H9 (cell line): ENCODE measurements around the gene CTIF. TPM values are rescaled to one million over a fixed set of nuclear protein-coding genes. Genes with fewer than 3 reads are reported as not detected.

Experiments used
- DNase-seq: peaks from one replicate; pipeline ENCODE4 v3.0.0-alpha.2; 2017
- H2AFZ ChIP-seq: one replicate; pipeline ENCODE4 v1.6.1; 2013; ENCODE audit warnings: mild to moderate bottlenecking, low read length, control low read depth, moderate library complexity
- H2AK5ac ChIP-seq: 2 replicates; pipeline ENCODE4 v1.6.1; 2013; ENCODE audit warnings: low read length, control low read depth, mixed read lengths; ENCODE audit not compliant: insufficient read length
- H2BK120ac ChIP-seq: one replicate; pipeline ENCODE4 v1.6.1; 2013; ENCODE audit warnings: low read depth, mild to moderate bottlenecking, low read length, control low read depth, inconsistent platforms; ENCODE audit not compliant: poor library complexity, severe bottlenecking
- H2BK12ac ChIP-seq: 2 replicates; pipeline ENCODE4 v1.6.1; 2013; ENCODE audit warnings: low read length, control low read depth, mixed read lengths, low read depth; ENCODE audit not compliant: insufficient read length
- H2BK15ac ChIP-seq: 2 replicates; pipeline ENCODE4 v1.6.1; 2013; ENCODE audit warnings: low read depth, low read length, control low read depth
- H2BK20ac ChIP-seq: one replicate; pipeline ENCODE4 v1.6.1; 2013; ENCODE audit warnings: low read depth, mild to moderate bottlenecking, low read length, control low read depth, inconsistent platforms; ENCODE audit not compliant: poor library complexity, severe bottlenecking
- H2BK5ac ChIP-seq: 2 replicates; pipeline ENCODE4 v1.6.1; 2013; ENCODE audit warnings: low read length, control low read depth, mixed read lengths; ENCODE audit not compliant: insufficient read length
- H3K14ac ChIP-seq: 2 replicates; pipeline ENCODE4 v1.6.1; 2013; ENCODE audit warnings: low read length, control low read depth; ENCODE audit not compliant: insufficient read depth
- H3K18ac ChIP-seq: 2 replicates; pipeline ENCODE4 v1.6.1; 2013; ENCODE audit warnings: low read depth, mild to moderate bottlenecking, mixed read lengths, low read length, control low read depth; ENCODE audit not compliant: insufficient read length
- H3K23ac ChIP-seq: 2 replicates; pipeline ENCODE4 v1.6.1; 2013; ENCODE audit warnings: low read length, control low read depth, mixed read lengths, low read depth; ENCODE audit not compliant: insufficient read length
- H3K23me2 ChIP-seq: 2 replicates; pipeline ENCODE4 v1.6.1; 2013; ENCODE audit warnings: low read depth, mild to moderate bottlenecking, mixed read lengths, low read length, control low read depth; ENCODE audit not compliant: insufficient read length, poor library complexity, severe bottlenecking
- H3K27ac ChIP-seq: 2 replicates; pipeline ENCODE4 v1.5.1; 2013; ENCODE audit warnings: low read length, control low read depth, mixed read lengths, low read depth; ENCODE audit not compliant: insufficient read length
- H3K27me3 ChIP-seq: 2 replicates; pipeline ENCODE4 v1.6.1; 2013; ENCODE audit warnings: low read length, control low read depth, inconsistent platforms; ENCODE audit not compliant: insufficient read depth
- H3K4ac ChIP-seq: 2 replicates; pipeline ENCODE4 v1.6.1; 2013; ENCODE audit warnings: low read depth, mild to moderate bottlenecking, control low read depth, inconsistent platforms, low read length, moderate library complexity
- H3K4me1 ChIP-seq: 2 replicates; pipeline ENCODE4 v1.6.1; 2013; ENCODE audit warnings: low read length, control low read depth, inconsistent platforms; ENCODE audit not compliant: insufficient read depth
- H3K4me2 ChIP-seq: 2 replicates; pipeline ENCODE4 v1.6.1; 2013; ENCODE audit warnings: low read length, control low read depth, mixed read lengths; ENCODE audit not compliant: insufficient read length, insufficient read depth
- H3K56ac ChIP-seq: 2 replicates; pipeline ENCODE4 v1.6.1; 2013; ENCODE audit warnings: low read depth, mild to moderate bottlenecking, mixed read lengths, low read length, control low read depth; ENCODE audit not compliant: insufficient read length
- H3K79me1 ChIP-seq: 2 replicates; pipeline ENCODE4 v1.6.1; 2013; ENCODE audit warnings: low read depth, mild to moderate bottlenecking, moderate library complexity, low read length, control low read depth, inconsistent platforms; ENCODE audit not compliant: insufficient read depth, poor library complexity, severe bottlenecking
- H3K79me2 ChIP-seq: 2 replicates; pipeline ENCODE4 v1.6.1; 2013; ENCODE audit warnings: low read length, control low read depth, inconsistent platforms; ENCODE audit not compliant: insufficient read depth
- H3K9ac ChIP-seq: 2 replicates; pipeline ENCODE4 v1.6.1; 2013; ENCODE audit warnings: low read length, control low read depth, mixed read lengths; ENCODE audit not compliant: insufficient read length; ENCODE audit errors: extremely low read depth
- H3K9me3 ChIP-seq: one replicate; pipeline ENCODE4 v1.6.1; 2013; ENCODE audit warnings: low read depth, low read length, inconsistent platforms; ENCODE audit not compliant: control insufficient read depth
- H3T11ph ChIP-seq: one replicate; pipeline ENCODE4 v1.6.1; 2013; ENCODE audit warnings: mild to moderate bottlenecking, low read length, control low read depth, inconsistent platforms
- H4K20me1 ChIP-seq: one replicate; pipeline ENCODE4 v1.6.1; 2013; ENCODE audit not compliant: control insufficient read depth, insufficient read length, insufficient read depth
- H4K5ac ChIP-seq: 2 replicates; pipeline ENCODE4 v1.6.1; 2013; ENCODE audit warnings: low read depth, mild to moderate bottlenecking, mixed read lengths, low read length, control low read depth; ENCODE audit not compliant: insufficient read length
- H4K8ac ChIP-seq: replicated peaks from 2 replicates; pipeline ENCODE4 v1.6.1; 2013; ENCODE audit warnings: low read length, control low read depth, mixed read lengths, low read depth; ENCODE audit not compliant: insufficient read length
- H4K91ac ChIP-seq: 2 replicates; pipeline ENCODE4 v1.6.1; 2013; ENCODE audit warnings: low read depth, mild to moderate bottlenecking, moderate library complexity, mixed read lengths, low read length, control low read depth; ENCODE audit not compliant: insufficient read length
- H3K27ac Mint-ChIP-seq, 3 experiments: 2 replicates in 2 of 3; 3 replicates in 1 of 3; pipeline ENCODE4 v1.8.0; 2020 to 2021; ENCODE audit warnings: mixed read lengths in 3 of 3, mild to moderate bottlenecking in 1 of 3, moderate library complexity in 1 of 3
- H3K27me3 Mint-ChIP-seq: 2 replicates; pipeline ENCODE4 v1.8.0; 2021; ENCODE audit warnings: low read depth, mild to moderate bottlenecking, moderate library complexity, mixed read lengths
- H3K36me3 Mint-ChIP-seq, 3 experiments: 2 replicates in 2 of 3; 3 replicates in 1 of 3; pipeline ENCODE4 v1.8.0; 2020 to 2021; ENCODE audit warnings: low read depth in 3 of 3, mixed read lengths in 3 of 3; ENCODE audit not compliant: insufficient read depth in 1 of 3
- H3K4me1 Mint-ChIP-seq, 2 experiments: 2 replicates each; pipeline ENCODE4 v1.8.0; 2020; ENCODE audit warnings: mixed read lengths in 2 of 2
- H3K4me3 Mint-ChIP-seq, 2 experiments: 2 replicates in 1 of 2; 3 replicates in 1 of 2; pipeline ENCODE4 v1.8.0; 2020 to 2021; ENCODE audit warnings: mild to moderate bottlenecking in 2 of 2, mixed read lengths in 2 of 2, moderate library complexity in 1 of 2
- H3K9me3 Mint-ChIP-seq, 2 experiments: 2 replicates in 1 of 2; 3 replicates in 1 of 2; pipeline ENCODE4 v1.8.0; 2020; ENCODE audit warnings: mild to moderate bottlenecking in 2 of 2, mixed read lengths in 2 of 2, moderate library complexity in 1 of 2
- CTCF ChIP-seq: fragments of 200-600 bp; sonication (generic); conservative IDR thresholded peaks from 3 replicates; pipeline ENCODE4 v1.8.0; 2021; ENCODE audit warnings: antibody characterized with exemption, mild to moderate bottlenecking
- WGBS: extraction: QIAGEN DNeasy Blood & Tissue Kit; methylation state at CpG from one replicate; pipeline ENCODE4 v1.1.7; 2013; ENCODE audit warnings: missing lambda C conversion rate, low lambda C conversion rate, mixed read lengths; ENCODE audit not compliant: insufficient read length; ENCODE audit errors: extremely low coverage; 5-methylcytosine and 5-hydroxymethylcytosine counted together
- total RNA-seq: library from RNA; stranded (reverse); gene quantifications from 2 replicates; pipeline ENCODE4 v1.2.1, GENCODE V29; 2021

Gene CTIF
- total RNA-seq, 1 experiment from 2014 or later: 15.8 TPM

- H3K9me3 Mint-ChIP-seq: 0 out of 5 replicates have a peak, but pooled peaks cover 0 to 2% of the 10 kb centered on the region in 2 experiments
- Histone ChIP-seq H2AK5ac (no peak overlapping the region), H3K27ac (no peak overlapping the region), H4K20me1 (no peaks in the 10 kb centered on the region), H2BK5ac (no peak overlapping the region), H2AFZ (no peak overlapping the region), H3K9me3 (no peaks in the 10 kb centered on the region), H3T11ph (no peak overlapping the region), H2BK120ac (no peak overlapping the region), H3K27me3 (no peaks in the 10 kb centered on the region), H3K4ac (no peak overlapping the region), H3K14ac (no peak overlapping the region), H3K56ac (no peak overlapping the region), H4K5ac (no peak overlapping the region), H4K8ac (no peak overlapping the region), H4K91ac (no peak overlapping the region), H2BK20ac (no peak overlapping the region), H3K23ac (no peak overlapping the region), H3K79me2 (no peaks in the 10 kb centered on the region), H3K23me2 (no peaks in the 10 kb centered on the region), H3K4me2 (no peak overlapping the region), H3K18ac (no peak overlapping the region), H3K79me1 (no peaks in the 10 kb centered on the region), H2BK12ac (no peak overlapping the region), H3K4me1 (no peaks in the 10 kb centered on the region), H2BK15ac (no peak overlapping the region), H3K9ac (no peak overlapping the region)
- WGBS: no CpG with 5 or more reads among the region's 20 CpGs
- no peak overlapping the region; a peak in 1 of 7 replicates for H3K27ac Mint-ChIP-seq
- peaks cover 12 to 23% of the 10 kb centered on the region in 2 experiments for H3K4me1 Mint-ChIP-seq
- H3K4me3 Mint-ChIP-seq: no peak overlapping the region
- no peaks in the 10 kb centered on the region for H3K36me3 Mint-ChIP-seq
- H3K27me3 Mint-ChIP-seq: peaks cover 10% of the 10 kb centered on the region
- no peak for DNase-seq
- no peak for TF ChIP-seq CTCF
These were observed 333.7 kb downstream of the CTIF start for GRCh38 chr18:48872234-48873145.
